Cardiac muscle cell (in vitro differentiated cells and primary cell): ENCODE results near the gene TCF4. TPM values are rescaled to one million over a fixed set of nuclear protein-coding genes. Genes with fewer than 3 reads are reported as not detected.

ENCODE experiments used
- DNase-seq, 2 donors: peaks; one replicate each; pipeline versions ENCODE4 v3.0.0 to v3.0.0-alpha.2; 2010 to 2017; ENCODE audit warnings: low read depth in 1 of 2, low spot score in 1 of 2
- H3K27ac ChIP-seq: fragments of 200-600 bp; sonication (generic); 2 replicates; pipeline ENCODE4 v1.5.1; 2016
- H3K27me3 ChIP-seq: fragments of 200-600 bp; sonication (generic); 2 replicates; pipeline ENCODE4 v1.6.0; 2016; ENCODE audit warnings: control low read depth
- H3K36me3 ChIP-seq: fragments of 200-600 bp; sonication (generic); 2 replicates; pipeline ENCODE4 v1.5.1; 2016; ENCODE audit warnings: control low read depth
- H3K4me1 ChIP-seq: fragments of 200-600 bp; sonication (generic); 2 replicates; pipeline ENCODE4 v1.8.1; 2017; ENCODE audit warnings: low read depth, mild to moderate bottlenecking, mixed run types
- H3K4me3 ChIP-seq: fragments of 200-600 bp; sonication (generic); 2 replicates; pipeline ENCODE4 v1.5.1; 2016; ENCODE audit warnings: mild to moderate bottlenecking
- H3K9me3 ChIP-seq: fragments of 200-600 bp; sonication (generic); 2 replicates; pipeline ENCODE4 v1.5.1; 2017; ENCODE audit warnings: low read depth, mild to moderate bottlenecking, control low read depth
- CTCF ChIP-seq: IDR thresholded peaks from 2 replicates; pipeline ENCODE4 v1.5.1; 2012; ENCODE audit warnings: low read depth, mild to moderate bottlenecking, low read length
- polyA plus RNA-seq: library from polyadenylated mRNA; unstranded; fragments of >200 nt; fragmentation: Nextera tagmentation; extraction: Ambion mirVana; gene quantifications from 2 replicates; pipeline ENCODE4 v1.2.1, GENCODE V29; 2016
- total RNA-seq: library from RNA; depleted of rRNA; stranded (reverse); fragments of >200 nt; gene quantifications from 2 replicates; pipeline ENCODE4 v1.2.3, GENCODE V29; 2016

Gene TCF4
- total and polyA plus RNA-seq, 2 experiments from 2014 or later: 38.3 to 59.2 TPM

GRCh38 chr18:55256929-55257289 is 331.1 kb downstream of the TCF4 start:
- H3K36me3 ChIP-seq: peaks cover 9% of the 10 kb centered on the region
- no peak overlapping the region for H3K4me3 ChIP-seq

GRCh38 chr18:55256226-55256928 is 331.6 kb downstream of the TCF4 start:
- DNase-seq: no peak
- Histone ChIP-seq H3K27me3 (no peaks in the 10 kb centered on the region), H3K36me3 (peaks cover 9% of the 10 kb centered on the region), H3K27ac (no peak overlapping the region), H3K9me3 (no peaks in the 10 kb centered on the region), H3K4me1 (peaks cover 7% of the 10 kb centered on the region), H3K4me3 (no peak overlapping the region)
- TF ChIP-seq CTCF: no peak

More at GRCh38 chr18:55256929-55257289, 331.1 kb downstream of the TCF4 start:
- TF ChIP-seq CTCF: no peak
- no peak for DNase-seq
- Histone ChIP-seq H3K27ac (no peak overlapping the region), H3K4me1 (peaks cover 11% of the 10 kb centered on the region), H3K9me3 (no peaks in the 10 kb centered on the region), H3K27me3 (no peaks in the 10 kb centered on the region)

- Histone ChIP-seq H3K4me1 (peaks cover 7% of the 10 kb centered on the region), H3K4me3 (no peak overlapping the region), H3K9me3 (no peaks in the 10 kb centered on the region), H3K27me3 (no peaks in the 10 kb centered on the region), H3K27ac (no peak overlapping the region), H3K36me3 (peaks cover 9% of the 10 kb centered on the region)
- TF ChIP-seq CTCF: no peak
- no peak for DNase-seq
Measured at GRCh38 chr18:55253814-55254213, 334.2 kb downstream of the TCF4 start.

GRCh38 chr18:55252901-55253300 is 335.1 kb downstream of the TCF4 start:
- H3K4me3 ChIP-seq: no peak overlapping the region
- H3K27ac ChIP-seq: no peak overlapping the region
- TF ChIP-seq CTCF: no peak
- no peaks in the 10 kb centered on the region for H3K9me3 ChIP-seq
- H3K4me1 ChIP-seq: peaks cover 7% of the 10 kb centered on the region
- no peaks in the 10 kb centered on the region for H3K27me3 ChIP-seq
- DNase-seq: no peak
- peaks cover 9% of the 10 kb centered on the region for H3K36me3 ChIP-seq

GRCh38 chr18:55252053-55252675 is 335.8 kb downstream of the TCF4 start:
- H3K36me3 ChIP-seq: peaks cover 9% of the 10 kb centered on the region
- H3K4me1 ChIP-seq: peaks cover 7% of the 10 kb centered on the region
- no peaks in the 10 kb centered on the region for H3K9me3 ChIP-seq
- DNase-seq: peak in 1 of 2 donors; percentile 34
- no peak for TF ChIP-seq CTCF
- H3K4me3 ChIP-seq: no peak overlapping the region
- no peaks in the 10 kb centered on the region for H3K27me3 ChIP-seq
- H3K27ac ChIP-seq: no peak overlapping the region
